GM23248 (cell line): Measurements from ENCODE around the gene KIFC3.

Experiments used
- EZH2 ChIP-seq: fragments of 200-600 bp; sonication (generic); IDR thresholded peaks from 2 replicates; pipeline ENCODE4 v1.6.1; 2018; ENCODE audit warnings: antibody characterized with exemption, mild to moderate bottlenecking; ENCODE audit not compliant: insufficient read depth, poor library complexity, severe bottlenecking
- EZH2phosphoT487 ChIP-seq: fragments of 200-600 bp; sonication (generic); IDR thresholded peaks from 2 replicates; pipeline ENCODE4 v1.6.1; 2018; ENCODE audit warnings: antibody characterized with exemption, moderate library complexity, mild to moderate bottlenecking, low read depth; ENCODE audit not compliant: insufficient read depth

DNA sequence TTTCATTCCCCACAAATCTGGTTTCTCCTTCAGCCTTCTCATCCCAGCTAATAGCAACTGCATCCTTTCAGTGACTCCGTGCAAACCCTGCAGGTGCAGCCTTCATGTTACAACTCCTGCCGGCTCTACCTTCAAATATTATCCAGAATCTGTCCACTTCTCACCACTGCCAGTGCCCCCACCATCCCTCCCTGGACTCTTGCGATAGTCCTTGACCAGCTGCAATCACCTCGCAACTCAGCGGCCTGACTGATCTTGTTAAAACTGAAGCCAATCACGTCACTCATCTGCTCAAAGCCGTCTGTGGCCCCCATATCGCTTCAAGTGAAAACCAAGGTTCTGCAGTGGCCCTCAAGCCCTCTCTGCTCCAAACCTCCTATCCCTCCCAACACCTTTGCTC is 42.8 kb upstream of the KIFC3 start:
- TF ChIP-seq EZH2 (no peak), EZH2phosphoT487 (no peak)
